IPS DF 6.9 (cell line): Measurements from ENCODE around the gene PKIG.

Experiments
- DNase-seq: peaks from one replicate; pipeline ENCODE4 v3.0.0-alpha.2; 2013; ENCODE audit warnings: low read depth, low spot score
- H3K27ac ChIP-seq: one replicate; pipeline ENCODE4 v1.5.1; 2013; ENCODE audit warnings: low read length, control low read depth
- H3K27me3 ChIP-seq: 2 replicates; pipeline ENCODE4 v1.6.1; 2013; ENCODE audit warnings: mild to moderate bottlenecking, low read length; ENCODE audit not compliant: control insufficient read depth, insufficient read depth
- H3K36me3 ChIP-seq: 2 replicates; pipeline ENCODE4 v1.6.1; 2013; ENCODE audit warnings: low read length; ENCODE audit not compliant: control insufficient read depth, insufficient read depth
- H3K4me1 ChIP-seq: 2 replicates; pipeline ENCODE4 v1.6.1; 2013; ENCODE audit warnings: low read length; ENCODE audit not compliant: control insufficient read depth, insufficient read depth
- H3K4me3 ChIP-seq: 2 replicates; pipeline ENCODE4 v1.5.1; 2013; ENCODE audit warnings: mild to moderate bottlenecking, low read length
- H3K9me3 ChIP-seq: 2 replicates; pipeline ENCODE4 v1.6.1; 2013; ENCODE audit warnings: low read length, inconsistent platforms; ENCODE audit not compliant: control insufficient read depth, insufficient read depth
- WGBS: extraction: QIAGEN DNeasy Blood & Tissue Kit; methylation state at CpG from one replicate; pipeline ENCODE4 v1.1.7; 2013; ENCODE audit warnings: mixed read lengths, missing lambda C conversion rate; ENCODE audit not compliant: insufficient read length, insufficient coverage; 5-methylcytosine and 5-hydroxymethylcytosine counted together

Gene PKIG

GRCh38 chr20:44603327-44603726, 20.9 kb downstream of the PKIG start:
- DNase-seq = no peak
- Histone ChIP-seq H3K4me3 (no peak overlapping the region), H3K36me3 (no peaks in the 10 kb centered on the region), H3K27ac (no peak overlapping the region), H3K27me3 (no peaks in the 10 kb centered on the region), H3K9me3 (no peaks in the 10 kb centered on the region), H3K4me1 (0 out of 2 replicates have a peak, but pooled peaks cover 2% of the 10 kb centered on the region)
- WGBS = no CpG with 5 or more reads among the region's 8 CpGs

DNA sequence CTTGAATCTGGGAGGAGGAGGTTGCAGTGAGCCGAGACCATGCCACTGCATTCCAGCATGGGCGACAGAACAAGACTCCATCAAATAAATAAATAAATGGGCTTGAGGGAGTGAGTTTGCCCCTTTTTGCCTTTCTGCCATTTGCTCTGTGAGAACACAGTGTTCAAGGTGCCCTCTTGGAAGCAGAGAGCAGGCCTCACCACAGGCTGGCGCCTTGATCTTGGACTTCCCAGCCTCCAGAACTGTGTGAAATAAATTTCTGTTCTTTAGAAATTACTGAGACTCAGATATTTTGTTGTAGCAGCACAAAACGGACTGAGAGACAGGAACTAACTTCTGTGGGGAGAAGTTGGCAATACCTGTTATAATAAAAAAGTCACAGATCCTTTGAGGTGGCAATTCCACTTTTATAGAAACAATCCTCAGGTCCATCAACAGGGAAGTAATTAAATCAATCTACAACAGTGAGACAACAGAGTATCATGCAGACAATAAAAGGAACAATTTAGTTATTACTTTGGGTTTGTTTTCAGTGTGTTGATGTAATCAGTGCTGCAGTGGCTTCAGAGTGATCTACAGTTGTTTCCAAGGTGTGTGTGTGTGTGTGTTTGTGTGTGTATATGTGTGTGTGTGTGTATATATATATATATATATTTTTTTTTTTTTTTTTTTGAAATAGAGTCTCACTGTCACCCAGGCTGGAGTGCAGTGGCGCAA, 24.5 kb downstream of the PKIG start:
- H3K27me3 ChIP-seq = no peaks in the 10 kb centered on the region
- no peak overlapping the region for H3K4me3 ChIP-seq
- DNase-seq = no peak
- no peaks in the 10 kb centered on the region for H3K4me1 ChIP-seq
- no CpG with 5 or more reads among the region's 5 CpGs for WGBS
- H3K36me3 ChIP-seq = no peaks in the 10 kb centered on the region
- no peak overlapping the region for H3K27ac ChIP-seq
- H3K9me3 ChIP-seq = no peaks in the 10 kb centered on the region

DNA sequence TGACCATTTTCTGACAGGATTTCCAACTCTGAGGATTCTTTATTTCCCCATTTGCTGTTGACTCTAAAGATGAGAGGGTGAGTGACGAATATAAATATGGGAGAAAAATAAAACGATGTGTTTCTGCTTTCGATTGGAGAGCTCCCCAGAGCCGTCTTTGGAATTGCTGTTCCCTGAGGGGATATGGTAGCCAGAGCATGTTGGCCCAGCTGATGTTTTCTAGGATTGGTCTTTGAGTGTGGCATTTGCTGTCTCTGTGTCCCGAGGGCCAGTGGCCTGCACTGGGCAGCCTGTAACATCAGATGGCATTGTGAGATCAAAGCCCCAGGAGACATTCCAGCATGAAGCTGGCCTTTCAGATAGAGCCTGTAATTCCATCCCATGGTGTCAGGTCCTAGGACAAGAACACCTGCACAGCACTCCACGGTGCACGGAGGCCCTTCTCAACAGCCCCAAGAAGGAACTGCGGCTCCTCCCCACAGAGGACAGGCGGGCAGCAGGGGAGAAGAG, 26.7 kb downstream of the PKIG start:
- no peak overlapping the region for H3K27ac ChIP-seq
- no peak overlapping the region for H3K4me3 ChIP-seq

DNA sequence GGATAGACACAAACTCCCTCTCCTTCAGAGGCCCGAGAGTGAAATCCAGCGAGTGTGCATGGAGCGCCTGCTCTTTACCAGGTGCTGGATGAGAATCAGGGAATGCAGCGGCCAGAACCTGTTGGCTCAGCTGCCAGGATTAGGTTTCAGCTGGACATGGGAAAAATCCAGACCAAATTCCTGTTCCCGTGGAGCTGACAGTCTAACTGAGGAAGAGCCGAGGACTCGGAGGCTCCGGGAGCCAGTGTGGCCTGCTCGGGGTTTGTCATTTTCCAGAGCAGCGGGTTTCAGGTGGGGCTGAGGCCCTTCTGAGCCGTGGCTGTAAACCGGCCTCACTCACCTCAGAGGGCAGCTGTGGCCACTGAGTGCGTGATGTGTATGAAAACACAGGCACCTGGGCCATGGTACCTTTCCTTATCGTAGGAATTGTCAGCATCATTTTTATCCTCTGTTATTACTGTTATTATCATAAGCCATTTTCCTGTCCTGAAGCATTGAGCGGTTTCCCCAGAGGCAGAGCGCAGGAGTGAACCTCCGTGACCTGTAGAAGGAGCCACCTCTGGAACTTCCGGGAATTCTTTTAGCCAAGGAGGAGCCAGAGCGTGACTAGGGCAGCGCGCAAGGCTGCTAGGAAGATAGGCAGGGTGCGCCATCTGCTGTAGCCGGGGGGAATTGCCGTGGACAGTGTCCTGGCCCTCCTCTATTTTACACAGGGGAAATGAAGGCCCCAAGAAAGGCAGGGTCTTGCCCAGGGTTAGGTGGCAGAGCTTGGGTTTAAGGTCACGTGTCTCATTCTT, 27.3 kb downstream of the PKIG start:
- Histone ChIP-seq H3K27ac (no peak overlapping the region), H3K27me3 (no peaks in the 10 kb centered on the region), H3K36me3 (no peaks in the 10 kb centered on the region), H3K4me1 (no peaks in the 10 kb centered on the region), H3K9me3 (no peaks in the 10 kb centered on the region), H3K4me3 (no peak overlapping the region)
- WGBS = no CpG with 5 or more reads among the region's 25 CpGs
- DNase-seq = peak; percentile 82

More for the DNA sequence above, 26.7 kb downstream of the PKIG start:
- H3K4me1 ChIP-seq = no peaks in the 10 kb centered on the region
- H3K27me3 ChIP-seq = no peaks in the 10 kb centered on the region
- DNase-seq = no peak
- no CpG with 5 or more reads among the region's 9 CpGs for WGBS
- no peaks in the 10 kb centered on the region for H3K36me3 ChIP-seq
- no peaks in the 10 kb centered on the region for H3K9me3 ChIP-seq

GRCh38 chr20:44610313-44610962, 28.1 kb downstream of the PKIG start:
- H3K27ac ChIP-seq = no peak overlapping the region
- H3K36me3 ChIP-seq = no peaks in the 10 kb centered on the region
- no peaks in the 10 kb centered on the region for H3K9me3 ChIP-seq

DNA sequence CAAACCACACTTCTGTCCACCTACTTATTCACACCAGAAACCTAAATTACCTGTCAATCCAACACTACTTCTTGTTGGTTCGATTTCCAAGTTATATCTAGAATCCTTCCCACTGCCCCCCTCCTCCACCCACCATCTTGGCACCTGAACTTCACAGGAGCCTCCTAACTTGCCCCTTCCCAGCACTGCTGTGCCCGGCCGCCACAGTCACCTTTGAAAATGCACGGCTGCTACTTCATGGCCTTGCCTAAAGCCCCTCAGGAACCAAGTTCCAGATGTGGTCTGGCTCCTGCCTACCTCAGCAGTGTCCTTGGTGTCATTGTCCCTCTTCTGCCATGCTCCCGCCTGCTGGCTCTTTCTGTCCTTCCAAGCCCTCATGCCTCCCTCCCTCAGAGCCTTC, 31.2 kb downstream of the PKIG start:
- Histone ChIP-seq H3K27ac (no peak overlapping the region), H3K9me3 (no peaks in the 10 kb centered on the region), H3K4me3 (no peak overlapping the region), H3K4me1 (peaks cover 3% of the 10 kb centered on the region; the same call in 1 of the 2 replicates), H3K36me3 (no peaks in the 10 kb centered on the region), H3K27me3 (no peaks in the 10 kb centered on the region)
- WGBS = no CpG with 5 or more reads among the region's 5 CpGs
- no peak for DNase-seq

More at GRCh38 chr20:44610313-44610962, 28.1 kb downstream of the PKIG start:
- no CpG with 5 or more reads among the region's 1 CpG for WGBS
- Histone ChIP-seq H3K4me3 (no peak overlapping the region), H3K27me3 (no peaks in the 10 kb centered on the region), H3K4me1 (0 out of 2 replicates have a peak, but pooled peaks cover 2% of the 10 kb centered on the region)
- no peak for DNase-seq

DNA sequence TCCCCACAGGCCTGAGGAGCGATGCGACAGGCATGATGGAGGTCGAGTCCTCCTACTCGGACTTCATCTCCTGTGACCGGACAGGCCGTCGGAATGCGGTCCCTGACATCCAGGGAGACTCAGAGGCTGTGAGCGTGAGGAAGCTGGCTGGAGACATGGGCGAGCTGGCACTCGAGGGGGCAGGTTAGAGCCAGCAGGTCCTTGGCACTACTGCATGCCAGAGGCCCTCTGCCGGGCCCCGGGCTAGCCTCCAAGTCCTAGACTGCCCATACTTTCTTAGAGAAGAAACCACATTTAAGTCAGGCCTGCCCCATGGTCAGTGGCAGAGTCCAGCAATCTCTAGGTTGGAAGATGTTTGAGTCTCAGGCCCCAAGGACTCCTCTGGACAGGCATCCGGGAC, 32.1 kb downstream of the PKIG start:
- Histone ChIP-seq H3K27ac (no peak overlapping the region), H3K36me3 (no peaks in the 10 kb centered on the region), H3K4me1 (peaks cover 3% of the 10 kb centered on the region; the same call in 1 of the 2 replicates), H3K27me3 (no peaks in the 10 kb centered on the region), H3K4me3 (no peak overlapping the region), H3K9me3 (no peaks in the 10 kb centered on the region)
- WGBS = no CpG with 5 or more reads among the region's 14 CpGs
- DNase-seq = no peak

- Histone ChIP-seq H3K4me1 (peaks cover 3% of the 10 kb centered on the region; the same call in 1 of the 2 replicates), H3K36me3 (no peaks in the 10 kb centered on the region), H3K27ac (no peak overlapping the region), H3K4me3 (no peak overlapping the region), H3K9me3 (no peaks in the 10 kb centered on the region), H3K27me3 (no peaks in the 10 kb centered on the region)
- DNase-seq = no peak
- WGBS = no CpG with 5 or more reads among the region's 10 CpGs
Measured at GRCh38 chr20:44615169-44615791, 32.9 kb downstream of the PKIG start.

DNA sequence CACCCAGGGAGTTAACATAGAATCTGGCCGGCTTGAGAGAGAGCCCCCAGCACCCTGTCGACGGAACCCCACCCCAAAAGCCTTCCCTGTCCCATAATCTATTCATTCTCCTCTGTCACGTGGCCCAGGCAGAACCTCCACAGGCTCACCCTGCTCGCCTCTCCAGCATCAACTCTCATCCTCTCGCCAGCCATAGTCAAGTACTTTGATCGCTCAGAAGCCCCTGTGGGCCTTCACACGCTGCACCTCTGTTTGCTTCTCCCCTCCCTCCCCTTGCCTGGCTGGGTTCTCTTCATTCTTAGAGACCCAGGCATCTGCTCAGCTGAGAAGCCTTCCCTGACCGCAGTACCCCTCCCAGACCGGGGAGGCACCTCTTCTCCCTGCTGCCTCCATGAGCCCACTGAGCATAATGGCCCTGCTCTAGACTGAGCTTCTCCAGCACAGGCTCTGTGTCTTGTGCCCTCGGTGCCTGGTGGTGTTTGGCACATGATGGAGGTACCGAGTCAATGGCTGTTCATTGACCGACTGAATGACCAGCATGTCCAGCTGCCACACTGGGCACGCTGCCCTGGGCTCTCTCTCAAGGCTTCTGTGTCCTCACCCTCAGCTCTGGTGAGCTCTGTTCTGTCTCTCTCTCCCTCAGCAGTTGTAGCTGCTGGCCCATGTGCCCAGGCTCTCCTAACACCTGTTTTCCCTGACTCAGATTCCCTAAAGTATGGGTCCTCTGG, 33.7 kb downstream of the PKIG start:
- no peaks in the 10 kb centered on the region for H3K36me3 ChIP-seq
- no peaks in the 10 kb centered on the region for H3K9me3 ChIP-seq
- WGBS = no CpG with 5 or more reads among the region's 14 CpGs
- H3K27me3 ChIP-seq = no peaks in the 10 kb centered on the region
- no peak overlapping the region for H3K27ac ChIP-seq
- H3K4me3 ChIP-seq = no peak overlapping the region
- peaks cover 3% of the 10 kb centered on the region; the same call in 1 of the 2 replicates for H3K4me1 ChIP-seq
- no peak for DNase-seq
